Liver (tissue), 9 donors: ENCODE results near the gene TNFSF15. TPM values are rescaled to one million over a fixed set of nuclear protein-coding genes. Genes with fewer than 3 reads are reported as not detected.

Experiments used
- DNase-seq: peaks from one replicate; pipeline ENCODE4 v3.0.0-alpha.2; 2017; ENCODE audit warnings: low spot score
- H3K27ac ChIP-seq, 2 donors: one replicate each; pipeline ENCODE4 v1.7.0; 2013; ENCODE audit warnings: inconsistent platforms in 2 of 2, low read length in 2 of 2, control low read depth in 1 of 2, low read depth in 1 of 2, mild to moderate bottlenecking in 1 of 2
- H3K27me3 ChIP-seq, 4 donors: one replicate each; pipeline versions ENCODE4 v1.6.1 to v1.7.0; 2013; ENCODE audit warnings: low read length in 3 of 4, inconsistent platforms in 1 of 4, mild to moderate bottlenecking in 1 of 4, moderate library complexity in 1 of 4; ENCODE audit not compliant: control insufficient read depth in 4 of 4, insufficient read depth in 4 of 4
- H3K36me3 ChIP-seq, 4 donors: one replicate each; pipeline versions ENCODE4 v1.6.1 to v1.7.0; 2013; ENCODE audit warnings: low read length in 3 of 4, mild to moderate bottlenecking in 3 of 4, low read depth in 1 of 4, moderate library complexity in 1 of 4; ENCODE audit not compliant: control insufficient read depth in 4 of 4, insufficient read depth in 3 of 4
- H3K4me1 ChIP-seq, 4 donors: one replicate each; pipeline versions ENCODE4 v1.6.1 to v1.7.0; 2013; ENCODE audit warnings: low read length in 3 of 4, mild to moderate bottlenecking in 3 of 4, moderate library complexity in 1 of 4; ENCODE audit not compliant: control insufficient read depth in 4 of 4, insufficient read depth in 4 of 4
- H3K4me3 ChIP-seq, 3 donors: one replicate each; pipeline versions ENCODE4 v1.6.1 to v1.7.0; 2013; ENCODE audit warnings: low read length in 3 of 3, control low read depth in 1 of 3, low read depth in 1 of 3, mild to moderate bottlenecking in 1 of 3
- H3K9ac ChIP-seq, 2 donors: one replicate each; pipeline ENCODE4 v1.7.0; 2013; ENCODE audit warnings: low read length in 2 of 2, mild to moderate bottlenecking in 2 of 2, moderate library complexity in 2 of 2, control low read depth in 1 of 2, low read depth in 1 of 2
- H3K9me3 ChIP-seq, 4 donors: one replicate each; pipeline versions ENCODE4 v1.6.1 to v1.7.0; 2013; ENCODE audit warnings: low read length in 3 of 4; ENCODE audit not compliant: control insufficient read depth in 4 of 4
- EGR1 ChIP-seq, 2 donors: IDR thresholded peaks; 2 replicates each; pipeline ENCODE4 v1.6.1; 2016 to 2018; ENCODE audit warnings: antibody characterized with exemption in 2 of 2, low read depth in 2 of 2
- FOXA1 ChIP-seq: IDR thresholded peaks from 2 replicates; pipeline ENCODE4 v1.6.1; 2016; ENCODE audit warnings: antibody characterized with exemption
- FOXA2 ChIP-seq: IDR thresholded peaks from 2 replicates; pipeline ENCODE4 v1.6.1; 2016; ENCODE audit warnings: antibody characterized with exemption
- GABPA ChIP-seq, 2 donors: IDR thresholded peaks in 1 of 2; conservative IDR thresholded peaks in 1 of 2; 2 replicates each; pipeline ENCODE4 v1.6.1; 2016; ENCODE audit warnings: antibody characterized with exemption in 2 of 2, mild to moderate bottlenecking in 1 of 2, moderate library complexity in 1 of 2
- HNF4A ChIP-seq, 2 donors: conservative IDR thresholded peaks; 2 replicates each; pipeline ENCODE4 v1.6.1; 2016; ENCODE audit warnings: antibody characterized with exemption in 2 of 2, mild to moderate bottlenecking in 2 of 2
- HNF4G ChIP-seq: IDR thresholded peaks from 2 replicates; pipeline ENCODE4 v1.6.1; 2016; ENCODE audit warnings: antibody characterized with exemption
- JUND ChIP-seq, 2 donors: IDR thresholded peaks; 2 replicates each; pipeline ENCODE4 v1.6.1; 2016; ENCODE audit warnings: antibody characterized with exemption in 2 of 2
- NR2F2 ChIP-seq: IDR thresholded peaks from 2 replicates; pipeline ENCODE4 v1.6.1; 2016; ENCODE audit warnings: antibody characterized with exemption
- RAD21 ChIP-seq, 2 donors: IDR thresholded peaks; 2 replicates each; pipeline ENCODE4 v1.6.1; 2016; ENCODE audit warnings: antibody characterized with exemption in 2 of 2, mild to moderate bottlenecking in 2 of 2
- SP1 ChIP-seq: IDR thresholded peaks from 2 replicates; pipeline ENCODE4 v1.6.1; 2018; ENCODE audit warnings: antibody characterized with exemption, mild to moderate bottlenecking
- TAF1 ChIP-seq: conservative IDR thresholded peaks from 2 replicates; pipeline ENCODE4 v1.6.1; 2016; ENCODE audit warnings: antibody characterized with exemption, mild to moderate bottlenecking
- YY1 ChIP-seq: IDR thresholded peaks from 2 replicates; pipeline ENCODE4 v1.6.1; 2016; ENCODE audit warnings: antibody characterized with exemption, mild to moderate bottlenecking
- ZBTB33 ChIP-seq: IDR thresholded peaks from 2 replicates; pipeline ENCODE4 v1.6.1; 2016; ENCODE audit warnings: antibody characterized with exemption
- WGBS: extraction: QIAGEN DNeasy Blood & Tissue Kit; methylation state at CpG from one replicate; pipeline ENCODE4 v1.1.7; 2013; 5-methylcytosine and 5-hydroxymethylcytosine counted together
- polyA plus RNA-seq, 2 donors: library from polyadenylated mRNA; stranded (reverse) in 1 of 2; unstranded in 1 of 2; fragments of 200-250 nt in 1 of 2; fragments of >200 nt in 1 of 2; fragmentation: Nextera tagmentation in 1 of 2; extraction: Ambion mirVana in 1 of 2; gene quantifications; one replicate each; pipeline versions ENCODE4 v1.2.1 to v1.2.3, GENCODE V29; 2013 to 2015
- total RNA-seq, 2 donors: library from RNA; depleted of rRNA; stranded (reverse); fragments of >200 nt; gene quantifications; one replicate each; pipeline ENCODE4 v1.2.3, GENCODE V29; 2014
- TF ChIP-seq, protein P1 (sequence below): IDR thresholded peaks from 2 replicates; pipeline ENCODE4 v1.6.1; 2016; ENCODE audit warnings: antibody characterized with exemption
- TF ChIP-seq, protein P2 (sequence below): IDR thresholded peaks from 2 replicates; pipeline ENCODE4 v1.6.1; 2016; ENCODE audit warnings: antibody characterized with exemption
- TF ChIP-seq, protein P3 (sequence below): IDR thresholded peaks from 2 replicates; pipeline ENCODE4 v1.6.1; 2016; ENCODE audit warnings: antibody characterized with exemption, mild to moderate bottlenecking
- TF ChIP-seq, protein P4 (sequence below): fragments of 150-350 bp; IDR thresholded peaks from 2 replicates; pipeline ENCODE4 v1.5.1; 2017; ENCODE audit warnings: improper control_type of control experiment, low read depth, low read length; ENCODE audit not compliant: missing input control
- donor health status: healthy.
- donor health status: healthy.
- donor health status: healthy.
- donor health status: healthy.
- donor health status: healthy.

Gene TNFSF15
- total and polyA plus RNA-seq, 4 donors, result 0.01 to 0.42 (median 0.08) TPM; not detected in 1

DNA sequence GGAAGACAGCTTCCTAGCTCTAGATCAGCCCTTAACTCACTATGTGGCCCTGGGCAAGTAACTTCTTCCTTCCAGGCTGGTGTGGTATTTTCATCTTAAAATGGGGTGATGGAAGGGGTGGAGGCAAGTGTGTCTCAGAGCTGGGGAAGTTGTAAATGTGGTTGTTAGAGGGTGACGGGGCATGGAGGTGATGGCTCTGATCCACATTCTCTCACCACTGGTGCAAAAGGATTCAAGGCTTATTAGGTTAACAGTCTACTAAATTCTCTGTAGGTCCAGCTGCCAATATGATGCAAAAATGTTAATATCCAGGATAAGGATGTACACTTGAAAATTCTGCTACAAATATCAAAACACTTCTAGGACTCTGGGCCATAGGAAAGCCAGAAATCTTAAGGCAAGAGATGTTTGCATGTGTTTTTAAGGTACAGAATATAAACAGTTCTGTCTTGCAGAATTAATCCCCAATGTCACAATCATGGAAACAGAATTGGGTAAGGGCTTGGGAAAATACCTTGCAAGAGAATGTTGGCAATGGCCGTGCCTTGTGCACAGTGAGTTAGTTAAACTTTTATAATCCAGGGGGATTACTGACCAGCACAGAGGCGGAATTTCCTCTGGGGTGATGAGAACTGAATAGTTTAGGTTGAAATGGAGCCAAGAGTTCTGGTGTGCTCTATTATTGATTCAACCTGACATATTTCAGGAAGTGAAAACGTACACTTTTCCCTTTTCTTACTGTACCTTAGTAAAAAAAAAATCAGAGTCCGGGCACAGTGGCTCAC lies 19.8 kb downstream of the TNFSF15 start:
- Histone ChIP-seq H3K27me3 (no peaks in the 10 kb centered on the region), H3K27ac (no peak overlapping the region), H3K4me3 (no peak overlapping the region), H3K9me3 (no peaks in the 10 kb centered on the region), H3K36me3 (no peaks in the 10 kb centered on the region), H3K9ac (no peak overlapping the region), H3K4me1 (no peaks in the 10 kb centered on the region)
- WGBS, result 65% methylated on average over 5 of the region's 5 CpGs
- TF ChIP-seq HNF4G (no peak), TAF1 (no peak), EGR1 (IDR thresholded peaks at IDR 0.05; ENCODE audit: low read depth in 2 of 2) (no peak), GABPA (IDR thresholded peaks at IDR 0.05 in 1 of 2, conservative IDR thresholded peaks at IDR 0.05 in 1 of 2) (no peak), ZBTB33 (no peak), FOXA2 (no peak), JUND (IDR thresholded peaks at IDR 0.05) (no peak), FOXA1 (no peak), HNF4A (conservative IDR thresholded peaks at IDR 0.05) (no peak), YY1 (no peak), RAD21 (IDR thresholded peaks at IDR 0.05) (no peak), NR2F2 (no peak)
- TF ChIP-seq, protein P1, sequence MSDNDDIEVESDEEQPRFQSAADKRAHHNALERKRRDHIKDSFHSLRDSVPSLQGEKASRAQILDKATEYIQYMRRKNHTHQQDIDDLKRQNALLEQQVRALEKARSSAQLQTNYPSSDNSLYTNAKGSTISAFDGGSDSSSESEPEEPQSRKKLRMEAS, result no peak
- TF ChIP-seq, protein P2, sequence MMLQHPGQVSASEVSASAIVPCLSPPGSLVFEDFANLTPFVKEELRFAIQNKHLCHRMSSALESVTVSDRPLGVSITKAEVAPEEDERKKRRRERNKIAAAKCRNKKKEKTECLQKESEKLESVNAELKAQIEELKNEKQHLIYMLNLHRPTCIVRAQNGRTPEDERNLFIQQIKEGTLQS, result no peak
- TF ChIP-seq, protein P3, sequence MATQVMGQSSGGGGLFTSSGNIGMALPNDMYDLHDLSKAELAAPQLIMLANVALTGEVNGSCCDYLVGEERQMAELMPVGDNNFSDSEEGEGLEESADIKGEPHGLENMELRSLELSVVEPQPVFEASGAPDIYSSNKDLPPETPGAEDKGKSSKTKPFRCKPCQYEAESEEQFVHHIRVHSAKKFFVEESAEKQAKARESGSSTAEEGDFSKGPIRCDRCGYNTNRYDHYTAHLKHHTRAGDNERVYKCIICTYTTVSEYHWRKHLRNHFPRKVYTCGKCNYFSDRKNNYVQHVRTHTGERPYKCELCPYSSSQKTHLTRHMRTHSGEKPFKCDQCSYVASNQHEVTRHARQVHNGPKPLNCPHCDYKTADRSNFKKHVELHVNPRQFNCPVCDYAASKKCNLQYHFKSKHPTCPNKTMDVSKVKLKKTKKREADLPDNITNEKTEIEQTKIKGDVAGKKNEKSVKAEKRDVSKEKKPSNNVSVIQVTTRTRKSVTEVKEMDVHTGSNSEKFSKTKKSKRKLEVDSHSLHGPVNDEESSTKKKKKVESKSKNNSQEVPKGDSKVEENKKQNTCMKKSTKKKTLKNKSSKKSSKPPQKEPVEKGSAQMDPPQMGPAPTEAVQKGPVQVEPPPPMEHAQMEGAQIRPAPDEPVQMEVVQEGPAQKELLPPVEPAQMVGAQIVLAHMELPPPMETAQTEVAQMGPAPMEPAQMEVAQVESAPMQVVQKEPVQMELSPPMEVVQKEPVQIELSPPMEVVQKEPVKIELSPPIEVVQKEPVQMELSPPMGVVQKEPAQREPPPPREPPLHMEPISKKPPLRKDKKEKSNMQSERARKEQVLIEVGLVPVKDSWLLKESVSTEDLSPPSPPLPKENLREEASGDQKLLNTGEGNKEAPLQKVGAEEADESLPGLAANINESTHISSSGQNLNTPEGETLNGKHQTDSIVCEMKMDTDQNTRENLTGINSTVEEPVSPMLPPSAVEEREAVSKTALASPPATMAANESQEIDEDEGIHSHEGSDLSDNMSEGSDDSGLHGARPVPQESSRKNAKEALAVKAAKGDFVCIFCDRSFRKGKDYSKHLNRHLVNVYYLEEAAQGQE, result no peak
- DNase-seq, result no peak

DNA sequence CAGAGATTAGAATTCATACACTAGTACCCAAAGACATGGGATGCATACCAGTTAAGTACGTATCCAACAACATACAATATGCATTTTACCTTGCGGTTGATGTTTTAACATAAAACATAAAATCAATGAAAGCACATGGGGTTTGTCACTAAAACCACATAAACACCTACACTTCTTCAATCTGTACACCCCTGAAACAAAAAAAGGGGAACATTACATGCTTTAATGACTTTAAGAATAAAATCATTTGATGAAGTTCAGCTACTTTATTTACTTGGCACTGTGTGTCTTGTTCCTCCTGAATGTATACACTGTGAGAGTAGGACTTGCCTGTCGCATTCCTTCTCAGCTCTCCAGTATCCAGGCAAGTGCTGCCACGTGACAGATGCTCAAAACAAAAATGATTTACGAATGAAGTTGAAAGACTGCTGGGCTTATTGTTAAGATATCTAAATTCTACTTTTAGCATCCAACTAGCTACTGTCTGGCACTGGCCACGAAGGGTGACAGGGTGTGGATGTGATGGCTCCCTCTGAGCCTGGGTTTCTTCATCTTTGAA lies 21.0 kb downstream of the TNFSF15 start:
- no peak overlapping the region for H3K27ac ChIP-seq
- TF ChIP-seq EGR1 (IDR thresholded peaks at IDR 0.05; ENCODE audit: low read depth in 2 of 2), result no peak
- TF ChIP-seq, protein P3, result no peak
- no peak for TF ChIP-seq HNF4A (conservative IDR thresholded peaks at IDR 0.05)
- no peak for TF ChIP-seq JUND (IDR thresholded peaks at IDR 0.05)
- TF ChIP-seq, protein P1, result no peak
- TF ChIP-seq HNF4G, result no peak
- TF ChIP-seq RAD21 (IDR thresholded peaks at IDR 0.05), result no peak
- TF ChIP-seq FOXA2, result no peak
- no peak for TF ChIP-seq TAF1
- no peak for TF ChIP-seq FOXA1
- TF ChIP-seq, protein P4, sequence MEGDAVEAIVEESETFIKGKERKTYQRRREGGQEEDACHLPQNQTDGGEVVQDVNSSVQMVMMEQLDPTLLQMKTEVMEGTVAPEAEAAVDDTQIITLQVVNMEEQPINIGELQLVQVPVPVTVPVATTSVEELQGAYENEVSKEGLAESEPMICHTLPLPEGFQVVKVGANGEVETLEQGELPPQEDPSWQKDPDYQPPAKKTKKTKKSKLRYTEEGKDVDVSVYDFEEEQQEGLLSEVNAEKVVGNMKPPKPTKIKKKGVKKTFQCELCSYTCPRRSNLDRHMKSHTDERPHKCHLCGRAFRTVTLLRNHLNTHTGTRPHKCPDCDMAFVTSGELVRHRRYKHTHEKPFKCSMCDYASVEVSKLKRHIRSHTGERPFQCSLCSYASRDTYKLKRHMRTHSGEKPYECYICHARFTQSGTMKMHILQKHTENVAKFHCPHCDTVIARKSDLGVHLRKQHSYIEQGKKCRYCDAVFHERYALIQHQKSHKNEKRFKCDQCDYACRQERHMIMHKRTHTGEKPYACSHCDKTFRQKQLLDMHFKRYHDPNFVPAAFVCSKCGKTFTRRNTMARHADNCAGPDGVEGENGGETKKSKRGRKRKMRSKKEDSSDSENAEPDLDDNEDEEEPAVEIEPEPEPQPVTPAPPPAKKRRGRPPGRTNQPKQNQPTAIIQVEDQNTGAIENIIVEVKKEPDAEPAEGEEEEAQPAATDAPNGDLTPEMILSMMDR, result no peak
- TF ChIP-seq, protein P2, result no peak
- TF ChIP-seq SP1, result no peak
- no peak for TF ChIP-seq NR2F2

More for the DNA sequence above, 21.0 kb downstream of the TNFSF15 start:
- no peak overlapping the region for H3K4me3 ChIP-seq
- no peaks in the 10 kb centered on the region for H3K4me1 ChIP-seq
- no peak overlapping the region for H3K9ac ChIP-seq
- H3K36me3 ChIP-seq, result no peaks in the 10 kb centered on the region
- WGBS, result 86% methylated on average over 6 of the region's 6 CpGs
- H3K9me3 ChIP-seq, result no peaks in the 10 kb centered on the region
- no peak for DNase-seq
- H3K27me3 ChIP-seq, result no peaks in the 10 kb centered on the region
